Astrocyte of the cerebellum (primary cell): ENCODE results near the gene DNMT1.

Experiments
- DNase-seq: peaks from one replicate; pipeline ENCODE4 v3.0.0-alpha.2; 2011; ENCODE audit warnings: low read depth
- H3K4me3 ChIP-seq: 2 replicates; pipeline ENCODE4 v1.5.1; 2011; ENCODE audit warnings: mild to moderate bottlenecking, low read depth, low read length, moderate library complexity
- in situ Hi-C: cut with HindIII; loops from 2 replicates; pipeline ENCODE4 v1.10.0; 2017; ENCODE audit warnings: low sequenced_read_pairs
- TF ChIP-seq, protein P1 (sequence below): IDR thresholded peaks from 2 replicates; pipeline ENCODE4 v1.5.1; 2012; ENCODE audit warnings: low read length, low read depth, moderate library complexity, mild to moderate bottlenecking; ENCODE audit errors: missing control alignments

Gene DNMT1

DNA sequence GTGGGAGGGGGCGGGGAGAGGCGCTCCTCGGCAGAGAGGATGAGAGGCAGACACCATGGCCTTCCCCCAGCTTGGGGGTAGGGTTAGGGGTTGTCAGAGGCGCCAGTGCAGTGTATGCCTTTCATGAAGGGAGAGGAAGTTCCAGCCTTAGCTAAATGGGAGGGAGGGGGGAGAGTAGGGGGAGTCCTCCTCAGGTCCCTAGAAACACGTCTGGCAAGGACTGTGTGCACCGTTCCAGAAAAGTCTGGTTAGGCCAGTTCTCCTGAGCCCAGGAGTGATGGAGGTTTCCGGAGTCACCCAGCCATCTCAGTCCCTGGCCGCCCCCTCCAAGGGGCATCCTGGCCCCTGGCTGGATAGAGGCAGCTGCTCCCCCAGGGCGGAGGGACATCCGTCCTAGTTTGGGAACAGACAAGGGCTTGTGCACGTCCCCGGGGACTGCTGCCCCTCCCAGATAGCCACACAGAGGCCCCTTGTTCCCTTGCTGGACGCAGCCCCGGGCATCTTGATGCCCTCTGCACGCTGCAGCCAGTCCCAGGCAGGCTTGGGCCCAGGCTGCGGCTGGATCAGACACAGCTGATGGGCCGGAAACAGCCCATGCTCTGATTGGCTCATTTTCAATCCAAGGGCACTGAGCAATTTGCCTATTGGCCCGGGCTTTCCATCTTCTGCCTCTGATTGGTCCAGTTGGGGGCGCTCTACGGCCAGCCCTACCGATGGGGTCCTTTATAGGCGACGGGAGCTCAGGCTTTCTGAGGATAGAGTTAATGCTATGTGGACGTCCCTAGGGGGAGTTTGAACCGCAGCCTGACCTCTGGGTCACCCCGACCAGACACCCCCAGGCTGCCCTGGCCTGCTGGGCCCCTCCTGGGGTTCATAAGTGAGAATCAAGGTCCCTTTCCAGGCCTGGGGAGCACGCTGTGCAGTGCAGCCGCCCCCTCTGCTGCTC, 32.5 kb upstream of the DNMT1 start:
- no peak overlapping the region for H3K4me3 ChIP-seq
- in situ Hi-C loops: no loop called here
- no peak for DNase-seq
- TF ChIP-seq, protein P1, sequence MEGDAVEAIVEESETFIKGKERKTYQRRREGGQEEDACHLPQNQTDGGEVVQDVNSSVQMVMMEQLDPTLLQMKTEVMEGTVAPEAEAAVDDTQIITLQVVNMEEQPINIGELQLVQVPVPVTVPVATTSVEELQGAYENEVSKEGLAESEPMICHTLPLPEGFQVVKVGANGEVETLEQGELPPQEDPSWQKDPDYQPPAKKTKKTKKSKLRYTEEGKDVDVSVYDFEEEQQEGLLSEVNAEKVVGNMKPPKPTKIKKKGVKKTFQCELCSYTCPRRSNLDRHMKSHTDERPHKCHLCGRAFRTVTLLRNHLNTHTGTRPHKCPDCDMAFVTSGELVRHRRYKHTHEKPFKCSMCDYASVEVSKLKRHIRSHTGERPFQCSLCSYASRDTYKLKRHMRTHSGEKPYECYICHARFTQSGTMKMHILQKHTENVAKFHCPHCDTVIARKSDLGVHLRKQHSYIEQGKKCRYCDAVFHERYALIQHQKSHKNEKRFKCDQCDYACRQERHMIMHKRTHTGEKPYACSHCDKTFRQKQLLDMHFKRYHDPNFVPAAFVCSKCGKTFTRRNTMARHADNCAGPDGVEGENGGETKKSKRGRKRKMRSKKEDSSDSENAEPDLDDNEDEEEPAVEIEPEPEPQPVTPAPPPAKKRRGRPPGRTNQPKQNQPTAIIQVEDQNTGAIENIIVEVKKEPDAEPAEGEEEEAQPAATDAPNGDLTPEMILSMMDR: no peak

DNA sequence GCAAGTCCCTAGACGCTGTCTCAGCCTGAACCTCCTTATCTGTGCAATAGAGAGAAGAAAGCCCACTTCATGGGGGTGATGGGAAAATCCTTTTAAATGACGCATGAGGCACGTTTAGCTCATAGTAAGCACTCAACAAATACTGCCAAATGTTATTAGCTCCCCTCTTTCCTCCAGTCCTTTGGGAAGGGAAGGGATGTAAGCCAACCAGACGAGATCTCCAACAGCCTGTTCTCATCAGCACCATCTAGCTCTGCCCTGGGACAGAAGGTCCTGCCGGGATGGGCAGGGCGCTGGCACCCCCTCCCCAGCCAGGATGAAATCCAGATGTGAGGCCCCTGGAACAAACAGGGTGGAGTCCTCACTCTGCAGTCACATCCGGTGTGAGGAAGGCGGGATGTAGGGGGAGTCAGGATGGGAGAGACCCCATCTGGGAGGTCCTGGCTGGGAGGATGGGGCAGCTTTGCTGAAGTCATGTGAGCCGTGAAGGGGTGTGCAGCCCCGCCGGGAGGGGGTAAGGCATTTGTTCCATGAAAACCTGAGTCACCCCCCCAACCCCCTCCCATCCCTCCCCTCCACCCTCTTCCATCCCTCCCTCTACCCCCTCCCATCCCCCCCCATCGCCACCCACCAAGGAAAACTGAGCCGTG, 31.7 kb upstream of the DNMT1 start:
- no peak overlapping the region for H3K4me3 ChIP-seq
- TF ChIP-seq, protein P1: no peak
- in situ Hi-C loops: no loop called here
- DNase-seq: no peak

DNA sequence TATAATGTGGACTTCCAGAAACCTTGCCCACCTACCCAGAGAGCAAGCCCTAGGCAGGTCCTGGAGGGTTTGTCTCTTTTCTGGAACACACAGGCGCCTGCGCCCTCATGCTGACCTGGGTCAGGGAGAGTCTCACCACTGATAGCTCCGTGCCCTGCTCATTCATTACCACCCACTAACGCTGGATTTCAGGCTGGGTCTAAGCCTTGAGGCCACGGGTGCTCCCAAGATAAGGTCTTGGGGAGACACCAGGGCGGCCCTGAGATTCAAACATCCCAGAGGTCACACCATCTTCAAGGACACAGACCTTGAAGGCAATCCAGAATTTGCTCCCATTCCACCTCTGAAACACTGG, 31.2 kb upstream of the DNMT1 start:
- TF ChIP-seq, protein P1: no peak
- in situ Hi-C loops: no loop called here
- H3K4me3 ChIP-seq: no peak overlapping the region
- DNase-seq: no peak

DNA sequence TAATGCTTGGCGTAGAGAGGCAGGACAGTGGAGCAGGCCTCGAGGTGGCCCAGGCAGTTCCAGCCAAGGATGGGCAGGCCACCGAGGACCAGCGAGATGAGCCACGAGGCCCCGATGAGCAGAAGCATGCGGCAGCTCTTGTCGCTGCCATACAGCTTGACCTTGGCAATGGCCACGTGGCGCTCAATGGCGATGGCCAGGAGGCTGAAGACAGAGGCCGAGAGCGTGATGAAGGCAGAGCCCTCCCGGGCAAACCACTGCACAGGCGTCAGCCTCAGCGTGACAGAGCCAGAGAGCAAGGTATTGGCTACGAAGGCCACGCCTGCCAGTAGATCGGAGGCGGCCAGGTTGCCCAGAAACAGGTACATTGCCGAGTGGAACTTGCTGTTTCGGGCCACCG, 29.6 kb upstream of the DNMT1 start:
- no peak overlapping the region for H3K4me3 ChIP-seq
- no peak for DNase-seq
- TF ChIP-seq, protein P1: no peak
- in situ Hi-C loops: no loop called here

DNA sequence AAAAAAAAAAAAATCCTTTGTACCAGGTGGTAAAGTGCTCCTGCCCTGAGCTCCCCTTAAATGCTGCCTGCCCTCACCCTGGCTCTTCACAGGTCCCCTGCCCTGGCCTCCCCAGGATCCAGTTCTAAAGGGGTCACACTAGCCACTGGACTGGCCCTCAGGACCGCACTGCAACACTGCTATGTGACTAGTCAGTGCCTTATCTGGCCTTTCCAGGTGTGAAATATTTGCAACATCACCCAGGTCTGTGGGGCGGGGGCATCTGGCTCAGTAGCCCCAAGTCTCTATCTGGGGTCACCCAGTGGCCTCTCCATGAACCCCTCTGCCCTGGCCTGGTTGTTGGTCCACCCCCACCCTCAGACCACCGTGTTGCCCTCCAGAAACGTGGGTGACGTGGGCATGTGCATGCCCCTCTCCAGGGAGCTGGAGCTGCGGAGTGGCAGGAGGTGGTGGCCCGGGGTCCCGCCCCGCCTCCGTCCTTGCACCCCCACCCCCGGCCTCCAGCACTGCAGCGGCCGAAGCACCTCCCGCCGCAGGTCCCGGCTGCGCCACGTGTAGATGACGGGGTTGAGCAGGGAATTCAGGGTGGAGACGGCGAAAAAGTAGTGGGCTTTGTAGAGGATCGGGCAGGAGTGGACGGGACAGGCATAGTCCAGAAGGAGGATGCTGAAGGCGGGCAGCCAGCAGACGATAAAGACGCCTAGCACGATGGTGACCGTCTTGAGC, 28.9 kb upstream of the DNMT1 start:
- in situ Hi-C loops: no loop called here
- no peak overlapping the region for H3K4me3 ChIP-seq
- TF ChIP-seq, protein P1: no peak
- no peak for DNase-seq

DNA sequence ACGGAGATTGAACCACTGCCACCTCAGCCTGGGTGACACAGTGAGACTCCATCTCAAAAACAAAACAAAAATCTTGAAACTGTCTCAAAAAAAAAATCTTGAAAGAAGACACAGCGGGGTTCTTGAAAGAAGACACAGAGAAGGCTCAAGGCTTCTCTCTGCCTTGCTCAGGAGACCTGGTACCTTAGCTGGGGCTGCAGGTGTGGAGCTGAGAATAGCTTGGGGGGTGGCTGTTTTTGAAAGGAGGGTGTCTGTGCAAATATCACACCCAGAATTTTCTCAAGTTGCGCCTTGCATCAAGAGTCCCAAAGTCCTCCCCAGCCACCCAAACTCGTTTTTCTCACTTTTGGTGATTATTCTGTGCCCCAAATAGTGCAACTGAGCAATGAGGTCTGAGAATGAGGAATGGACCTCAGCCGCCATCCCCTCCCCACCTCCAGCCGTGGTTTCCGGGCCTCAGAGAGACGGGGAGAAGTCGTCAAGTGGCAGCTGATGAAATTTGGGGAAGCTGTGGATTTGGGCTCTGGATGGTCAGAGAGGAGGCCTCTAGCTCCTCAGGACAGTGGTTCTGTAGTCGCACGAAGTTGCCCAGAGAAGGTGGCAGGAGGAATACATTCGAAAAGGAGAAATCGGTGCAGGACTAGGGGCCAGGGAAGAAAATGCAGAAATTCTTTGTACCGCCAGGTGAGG, 27.6 kb upstream of the DNMT1 start:
- TF ChIP-seq, protein P1: no peak
- in situ Hi-C loops: no loop called here
- DNase-seq: no peak
- H3K4me3 ChIP-seq: no peak overlapping the region
